GM23248 (cell line): ENCODE results near the gene DBF4B.

ENCODE experiments used
- EZH2 ChIP-seq: fragments of 200-600 bp; sonication (generic); IDR thresholded peaks from 2 replicates; pipeline ENCODE4 v1.6.1; 2018; ENCODE audit warnings: antibody characterized with exemption, mild to moderate bottlenecking; ENCODE audit not compliant: insufficient read depth, poor library complexity, severe bottlenecking
- EZH2phosphoT487 ChIP-seq: fragments of 200-600 bp; sonication (generic); IDR thresholded peaks from 2 replicates; pipeline ENCODE4 v1.6.1; 2018; ENCODE audit warnings: antibody characterized with exemption, moderate library complexity, mild to moderate bottlenecking, low read depth; ENCODE audit not compliant: insufficient read depth

DNA sequence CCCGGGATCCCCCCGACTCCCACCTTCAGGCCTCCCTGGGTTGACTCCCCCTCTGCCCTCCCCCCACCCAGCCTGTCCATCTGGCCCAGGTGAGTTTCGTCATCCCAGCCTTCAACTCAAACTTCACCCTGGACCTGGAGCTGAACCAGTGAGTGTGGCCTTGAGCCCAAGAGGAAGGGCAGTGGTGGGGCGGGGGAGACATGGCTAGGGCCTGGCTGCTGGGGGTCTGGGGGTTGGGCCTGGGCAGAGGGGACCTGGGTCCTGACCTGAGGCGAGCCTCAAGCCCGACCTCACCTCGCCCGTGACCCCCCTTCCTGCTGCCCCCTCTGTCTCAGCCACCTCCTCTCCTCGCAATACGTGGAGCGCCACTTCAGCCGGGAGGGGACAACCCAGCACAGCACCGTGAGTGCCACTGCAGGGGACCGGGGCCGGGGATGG lies 61.2 kb downstream of the DBF4B start:
- TF ChIP-seq EZH2phosphoT487 (no peak), EZH2 (no peak)
